HUES64 (cell line): ENCODE measurements around the gene GRID1.

Experiments
- H3K27ac ChIP-seq: 2 replicates; pipeline ENCODE4 v1.7.0; 2013; ENCODE audit warnings: low read depth, low read length, inconsistent platforms
- H3K27me3 ChIP-seq: 2 replicates; pipeline ENCODE4 v1.6.1; 2013; ENCODE audit warnings: mild to moderate bottlenecking, low read length; ENCODE audit not compliant: insufficient read depth
- H3K36me3 ChIP-seq: 2 replicates; pipeline ENCODE4 v1.6.1; 2013; ENCODE audit warnings: mild to moderate bottlenecking, low read length; ENCODE audit not compliant: insufficient read depth
- H3K4me1 ChIP-seq: 2 replicates; pipeline ENCODE4 v1.6.1; 2013; ENCODE audit warnings: mild to moderate bottlenecking, low read length, moderate library complexity; ENCODE audit not compliant: insufficient read depth
- H3K4me3 ChIP-seq: 2 replicates; pipeline ENCODE4 v1.5.1; 2013; ENCODE audit warnings: mild to moderate bottlenecking, low read length, moderate library complexity
- H3K9ac ChIP-seq: 2 replicates; pipeline ENCODE4 v1.6.1; 2013; ENCODE audit warnings: mild to moderate bottlenecking, low read depth, low read length
- H3K9me3 ChIP-seq: 2 replicates; pipeline ENCODE4 v1.6.1; 2013; ENCODE audit warnings: low read depth, low read length; ENCODE audit not compliant: insufficient read depth
- WGBS: fragments of 150-250, 120-280 bp; methylation state at CpG from one replicate; pipeline ENCODE4 v1.1.7; 2013; ENCODE audit warnings: missing lambda C conversion rate; 5-methylcytosine and 5-hydroxymethylcytosine counted together

GRID1 gene

DNA sequence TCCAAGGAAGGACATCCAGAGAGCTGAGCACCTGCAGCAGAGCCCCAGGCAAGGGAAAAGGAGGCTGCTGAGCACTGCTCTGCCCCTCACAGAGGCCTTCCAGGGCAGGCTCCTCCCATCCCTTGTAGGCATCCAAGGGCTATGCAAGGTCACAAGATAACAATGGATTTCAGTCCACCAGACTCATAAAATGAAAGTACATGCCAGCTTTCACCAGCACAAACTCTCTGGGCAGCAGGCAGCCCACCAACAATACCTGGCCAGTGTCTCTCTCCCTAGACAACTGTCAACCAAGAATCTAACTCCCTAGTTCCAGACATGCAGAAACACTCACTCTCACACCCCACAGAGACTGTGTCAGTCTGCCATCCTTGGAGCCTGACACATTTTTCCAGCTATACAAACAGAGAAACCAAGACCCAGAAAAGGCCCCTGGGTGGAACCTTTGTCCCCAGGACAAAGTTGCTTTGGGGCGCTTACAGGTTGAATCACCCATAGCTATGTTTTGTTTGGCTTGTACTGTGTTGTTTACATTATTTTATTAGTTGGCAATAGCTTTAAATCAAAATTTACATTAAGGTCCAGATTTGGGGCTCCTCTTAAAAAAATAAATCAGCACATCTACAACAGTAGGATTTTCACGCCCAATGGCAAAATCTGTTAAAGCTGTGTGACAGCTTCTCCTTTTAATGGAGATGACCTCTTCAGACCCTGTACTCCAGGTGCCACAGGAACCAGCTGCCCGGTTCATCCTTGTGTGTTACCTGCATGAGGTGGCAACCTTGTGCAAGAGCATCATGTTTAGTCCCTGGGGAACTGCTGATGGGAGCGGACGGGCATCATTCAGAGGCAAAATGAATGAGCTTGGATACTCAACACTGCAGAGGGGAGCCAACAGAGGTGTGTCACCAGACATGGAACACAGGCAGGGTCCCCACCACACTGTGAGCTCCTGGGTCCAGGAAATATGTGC is 5.2 kb downstream of the GRID1 start:
- Histone ChIP-seq H3K27ac (no peak overlapping the region), H3K27me3 (peaks cover 66% of the 10 kb centered on the region), H3K4me3 (no peak overlapping the region), H3K9me3 (no peaks in the 10 kb centered on the region), H3K36me3 (no peaks in the 10 kb centered on the region), H3K4me1 (0 out of 2 replicates have a peak, but pooled peaks cover 6% of the 10 kb centered on the region), H3K9ac (no peak overlapping the region)
- whole genome bisulfite sequencing = 88% methylated on average over 5 of the region's 5 CpGs

DNA sequence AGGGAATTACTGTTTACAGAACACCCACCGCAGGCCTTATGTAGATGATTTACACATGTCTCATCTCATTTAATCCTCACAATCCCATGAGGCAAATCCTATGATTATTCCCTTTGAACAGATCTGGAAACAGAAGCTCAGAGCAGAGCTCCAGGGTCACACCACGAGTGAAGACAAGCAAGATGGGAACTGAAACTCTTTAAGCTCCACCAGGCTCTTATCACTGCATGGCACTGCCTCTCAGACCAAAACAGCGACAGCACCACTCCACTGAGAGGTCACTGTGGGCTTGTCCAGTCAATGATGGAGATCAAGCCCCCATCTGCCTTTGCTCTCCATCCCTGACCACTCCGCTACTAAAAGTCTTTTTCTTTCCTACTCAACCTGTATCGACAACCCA is 5.9 kb downstream of the GRID1 start:
- Histone ChIP-seq H3K27ac (no peak overlapping the region), H3K4me1 (0 out of 2 replicates have a peak, but pooled peaks cover 6% of the 10 kb centered on the region), H3K27me3 (peaks cover 58% of the 10 kb centered on the region), H3K36me3 (no peaks in the 10 kb centered on the region), H3K9ac (no peak overlapping the region), H3K9me3 (no peaks in the 10 kb centered on the region), H3K4me3 (no peak overlapping the region)
- 94% methylated on average over 5 of the region's 5 CpGs for WGBS

DNA sequence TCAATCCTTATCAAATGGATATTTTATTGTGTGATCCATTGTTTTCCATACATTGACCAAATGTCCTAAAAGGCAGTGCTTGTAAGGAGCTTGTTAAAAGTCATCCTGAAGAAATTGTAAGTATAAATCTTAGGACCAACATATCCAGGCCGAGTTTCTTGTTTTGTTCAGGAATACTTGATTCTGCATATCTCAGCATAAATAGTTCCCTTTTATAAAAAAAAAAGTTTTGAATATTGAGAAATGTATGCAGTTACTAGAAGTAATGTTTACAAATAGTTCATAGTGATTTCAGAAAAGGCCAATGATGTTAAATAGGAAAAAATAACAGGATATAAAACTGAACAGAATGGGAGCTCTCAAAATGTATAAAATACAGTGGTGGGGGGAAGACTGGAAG is 6.6 kb downstream of the GRID1 start:
- H3K27me3 ChIP-seq = peaks cover 51% of the 10 kb centered on the region
- H3K4me1 ChIP-seq = 0 out of 2 replicates have a peak, but pooled peaks cover 3% of the 10 kb centered on the region
- no CpG with 5 or more reads among the region's 1 CpG for WGBS
- no peaks in the 10 kb centered on the region for H3K9me3 ChIP-seq
- no peak overlapping the region for H3K9ac ChIP-seq
- H3K4me3 ChIP-seq = no peak overlapping the region
- H3K27ac ChIP-seq = no peak overlapping the region
- H3K36me3 ChIP-seq = no peaks in the 10 kb centered on the region

DNA sequence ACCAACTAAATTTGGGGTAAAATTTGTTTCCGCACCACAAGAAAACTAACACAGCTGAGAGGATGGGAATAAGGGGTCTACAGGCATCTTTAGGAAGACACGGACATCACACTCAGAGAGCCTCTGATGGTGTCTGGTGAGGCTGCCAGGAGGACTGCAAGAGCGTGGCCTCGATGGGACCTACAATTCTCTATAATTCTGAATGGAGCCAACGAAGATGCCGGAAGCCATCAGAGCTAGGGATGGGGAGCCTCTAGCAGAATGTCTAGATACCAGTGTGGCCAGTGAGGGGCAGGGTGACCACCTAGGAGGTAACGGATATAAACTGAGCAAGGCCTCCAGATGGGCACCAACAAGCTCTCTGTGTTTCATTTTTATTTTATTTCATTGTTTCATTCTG is 7.5 kb downstream of the GRID1 start:
- Histone ChIP-seq H3K9ac (no peak overlapping the region), H3K4me1 (no peaks in the 10 kb centered on the region), H3K4me3 (no peak overlapping the region), H3K36me3 (no peaks in the 10 kb centered on the region), H3K27me3 (peaks cover 42% of the 10 kb centered on the region), H3K27ac (no peak overlapping the region), H3K9me3 (no peaks in the 10 kb centered on the region)
- 94% methylated on average over 7 of the region's 7 CpGs for WGBS

DNA sequence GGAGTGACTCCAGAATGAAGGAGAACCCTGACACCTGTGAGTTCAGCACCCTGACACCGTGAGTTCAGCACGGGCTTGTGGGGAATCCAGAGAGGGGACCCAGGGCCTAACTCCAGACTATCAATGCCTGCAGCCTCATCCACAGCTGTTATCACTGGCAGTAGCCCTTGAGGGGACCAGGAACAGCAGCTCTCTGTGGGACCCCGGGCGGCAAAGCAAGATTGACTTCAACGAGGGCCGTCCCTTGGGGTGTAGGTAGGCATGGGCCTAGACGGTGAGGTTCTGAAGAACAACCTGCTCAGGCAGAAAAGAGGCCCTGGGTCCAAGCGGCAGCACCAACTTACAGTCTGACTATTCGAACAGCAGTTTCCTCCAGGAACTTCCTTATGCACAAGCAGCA is 8.9 kb downstream of the GRID1 start:
- H3K4me1 ChIP-seq = no peaks in the 10 kb centered on the region
- H3K27ac ChIP-seq = no peak overlapping the region
- H3K9ac ChIP-seq = no peak overlapping the region
- no peaks in the 10 kb centered on the region for H3K36me3 ChIP-seq
- peaks cover 28% of the 10 kb centered on the region for H3K27me3 ChIP-seq
- H3K9me3 ChIP-seq = no peaks in the 10 kb centered on the region
- 94% methylated on average over 9 of the region's 9 CpGs for WGBS
- H3K4me3 ChIP-seq = no peak overlapping the region

DNA sequence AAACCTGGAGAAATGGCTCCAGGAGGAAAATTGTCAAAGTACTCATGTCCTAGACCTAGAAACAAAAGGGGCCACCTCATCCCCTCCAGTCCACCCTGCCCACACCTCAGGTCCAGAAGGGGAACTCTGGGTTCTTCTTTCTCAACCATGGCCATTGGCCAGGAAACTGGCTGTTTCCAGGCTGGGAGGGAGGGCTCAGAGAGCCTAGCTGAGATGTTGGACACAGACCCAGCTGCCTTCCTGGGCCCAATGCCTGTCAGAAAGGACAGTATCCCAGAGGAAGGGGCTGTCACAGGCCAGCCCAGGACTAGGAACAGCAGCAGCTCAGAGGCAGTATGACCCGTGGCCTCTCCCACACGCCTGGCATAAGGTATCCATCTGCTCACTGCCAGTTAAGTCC is 9.6 kb downstream of the GRID1 start:
- WGBS = 90% methylated on average over 2 of the region's 2 CpGs
- Histone ChIP-seq H3K4me3 (no peak overlapping the region), H3K36me3 (no peaks in the 10 kb centered on the region), H3K27ac (no peak overlapping the region), H3K9me3 (no peaks in the 10 kb centered on the region), H3K9ac (no peak overlapping the region), H3K27me3 (peaks cover 22% of the 10 kb centered on the region), H3K4me1 (no peaks in the 10 kb centered on the region)

DNA sequence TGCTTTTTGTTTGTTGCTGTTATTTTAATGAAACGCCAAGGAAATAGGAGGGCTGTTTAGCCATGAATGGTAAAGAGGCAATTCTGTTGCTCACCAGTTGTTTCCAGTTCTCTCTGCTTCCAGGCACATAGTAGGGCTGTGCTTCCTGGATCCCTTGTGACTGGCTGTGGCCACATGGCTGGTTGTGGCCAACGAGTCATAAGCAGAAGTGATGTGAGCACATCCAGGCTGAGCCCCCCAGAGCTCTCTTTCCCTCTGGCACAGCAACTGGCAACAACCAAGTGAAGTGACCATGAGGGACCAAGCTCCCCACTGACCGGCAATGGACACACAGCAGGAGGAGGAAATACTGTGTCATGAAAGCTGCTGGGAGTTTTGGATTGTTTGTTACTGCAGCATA is 10.3 kb downstream of the GRID1 start:
- Histone ChIP-seq H3K4me1 (no peaks in the 10 kb centered on the region), H3K4me3 (no peak overlapping the region), H3K27me3 (peaks cover 14% of the 10 kb centered on the region), H3K36me3 (no peaks in the 10 kb centered on the region), H3K27ac (no peak overlapping the region), H3K9ac (no peak overlapping the region), H3K9me3 (no peaks in the 10 kb centered on the region)
- 73% methylated on average over 3 of the region's 3 CpGs for WGBS

DNA sequence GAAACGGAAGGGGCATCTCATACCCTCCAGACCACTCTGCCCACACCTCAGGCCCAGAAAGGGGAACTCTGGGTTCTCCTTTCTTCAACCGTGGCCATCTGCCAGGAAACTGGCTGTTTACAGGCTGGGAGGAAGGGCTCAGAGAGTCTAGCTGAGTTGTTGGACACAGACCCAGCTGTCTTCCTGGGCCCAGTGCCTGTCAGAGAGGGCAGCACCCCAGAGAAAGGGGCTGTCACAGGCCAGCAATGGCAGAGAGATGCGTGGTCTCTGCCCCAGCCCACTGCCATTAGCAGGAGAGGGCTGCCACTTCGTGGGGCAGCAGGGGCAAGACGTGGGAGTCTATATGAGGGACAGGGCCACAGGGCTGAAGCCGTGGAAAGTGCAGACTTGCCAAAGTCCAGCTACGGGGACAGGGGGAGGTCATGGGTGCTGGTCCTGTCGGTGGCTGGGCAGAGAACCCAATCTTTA is 11.0 kb downstream of the GRID1 start:
- WGBS = 82% methylated on average over 8 of the region's 8 CpGs
- Histone ChIP-seq H3K9ac (no peak overlapping the region), H3K4me3 (no peak overlapping the region), H3K27me3 (peaks cover 7% of the 10 kb centered on the region), H3K9me3 (no peaks in the 10 kb centered on the region), H3K4me1 (no peaks in the 10 kb centered on the region), H3K36me3 (no peaks in the 10 kb centered on the region), H3K27ac (no peak overlapping the region)

DNA sequence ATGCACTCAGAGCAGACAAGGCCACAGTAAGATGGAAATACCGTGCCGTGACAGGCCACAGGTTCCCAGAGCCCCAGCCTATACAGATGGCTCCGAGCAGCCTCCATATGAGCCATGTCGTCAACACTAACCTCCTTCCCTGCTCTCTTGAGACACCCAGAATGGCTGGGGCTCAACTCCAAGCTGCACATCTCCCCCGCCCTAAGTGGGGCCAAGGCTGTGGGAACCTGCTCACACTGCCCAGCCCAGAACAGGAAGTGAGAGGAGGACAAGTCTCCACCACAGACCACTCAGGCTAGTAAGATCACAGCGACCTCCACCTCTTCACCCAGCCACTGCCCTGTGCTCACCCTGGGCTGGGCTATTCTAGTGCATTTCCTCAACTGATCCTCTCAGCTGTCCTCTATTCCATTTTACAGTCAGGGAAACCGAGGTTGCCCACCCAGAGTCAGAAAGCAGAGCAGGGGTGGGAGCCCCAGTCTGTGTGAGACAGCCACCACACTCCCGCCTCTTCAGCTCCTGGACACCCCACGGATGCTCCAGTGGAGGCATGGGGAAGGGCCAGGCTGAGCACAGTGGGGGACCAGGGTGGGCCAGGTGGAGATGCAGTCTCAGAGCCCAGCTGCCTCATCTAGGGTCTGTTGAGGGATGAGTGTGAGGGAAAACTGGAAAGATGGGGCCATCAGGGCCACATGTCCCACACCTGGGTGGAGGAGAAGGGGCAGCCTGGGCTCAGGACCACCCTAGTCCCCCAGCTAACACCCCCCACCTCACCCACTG is 11.6 kb downstream of the GRID1 start:
- Histone ChIP-seq H3K9ac (no peak overlapping the region), H3K27me3 (peaks cover 1% of the 10 kb centered on the region), H3K4me1 (no peaks in the 10 kb centered on the region), H3K27ac (no peak overlapping the region), H3K36me3 (no peaks in the 10 kb centered on the region), H3K4me3 (no peak overlapping the region), H3K9me3 (no peaks in the 10 kb centered on the region)
- 93% methylated on average over 8 of the region's 9 CpGs for WGBS

DNA sequence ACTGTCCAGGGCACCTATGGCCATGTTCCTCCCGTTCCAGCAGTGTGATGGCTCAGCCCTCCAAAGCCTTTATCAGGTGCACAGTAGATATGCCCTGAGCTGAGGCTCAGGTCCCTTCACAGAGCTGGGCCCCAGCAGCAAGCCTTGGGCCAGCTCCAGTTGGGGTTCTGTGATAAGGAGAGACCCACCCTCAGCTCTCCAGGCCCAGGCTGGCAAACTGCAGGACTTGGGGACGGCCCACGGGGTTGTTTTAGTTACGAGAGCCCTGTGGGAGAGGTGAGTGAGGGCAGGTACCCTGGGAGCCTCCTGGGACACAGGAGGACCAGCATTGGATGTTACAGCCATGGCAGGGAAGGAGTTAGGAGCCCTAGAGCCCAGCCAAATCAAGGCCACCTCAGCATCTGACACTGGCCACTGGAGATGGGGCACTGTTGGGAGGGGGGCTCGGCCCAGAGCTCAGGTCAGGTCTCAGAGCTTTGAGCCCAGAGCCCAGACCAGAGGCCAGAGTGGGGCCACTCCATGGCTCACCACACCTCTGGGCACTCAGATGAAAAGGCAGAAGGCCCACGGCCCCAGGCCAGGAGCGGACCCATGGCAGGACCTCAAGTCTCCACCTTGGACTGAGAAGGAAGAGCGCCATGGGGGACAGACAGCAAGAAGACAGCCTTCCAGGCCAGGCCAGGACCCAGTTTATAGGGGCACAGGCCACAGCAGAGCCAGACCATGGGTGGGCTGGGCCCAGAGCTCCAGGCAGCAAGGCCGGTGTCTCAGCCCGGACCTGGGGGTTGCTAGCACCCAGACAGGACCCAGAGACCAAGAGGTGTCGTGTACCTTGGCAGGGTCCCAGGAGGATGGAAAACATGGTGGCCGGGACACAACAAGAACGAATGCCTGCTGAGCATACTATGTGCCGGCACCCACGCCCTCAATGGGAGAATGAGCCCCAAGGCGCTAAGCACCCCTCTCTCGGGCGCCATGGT is 12.8 kb downstream of the GRID1 start:
- Histone ChIP-seq H3K4me3 (no peak overlapping the region), H3K27me3 (no peaks in the 10 kb centered on the region), H3K9ac (no peak overlapping the region), H3K9me3 (no peaks in the 10 kb centered on the region), H3K36me3 (no peaks in the 10 kb centered on the region), H3K27ac (no peak overlapping the region), H3K4me1 (no peaks in the 10 kb centered on the region)
- WGBS = 89% methylated on average over 18 of the region's 18 CpGs
